Activated CD8-positive, alpha-beta memory T cell treated with anti-CD3 and anti-CD28 coated beads for 36 hours (primary cell): Measurements from ENCODE around the gene CYP2S1. TPM values are rescaled to one million over a fixed set of nuclear protein-coding genes. Genes with fewer than 3 reads are reported as not detected.
"Not testable (repeated sequence)": the region's sequence is repeated elsewhere in the genome, so short reads cannot be mapped to it uniquely, and the experiment has no call there.

Experiments used
- CTCF ChIA-PET: fragments of 350-600 bp; sonication (Branson Sonifier 250); formaldehyde crosslinking; loops from one replicate; lab custom pipeline; 2021; ENCODE audit warnings: antibody characterized with exemption; lab: Charles Lee
- POLR2A ChIA-PET: fragments of 350-600 bp; sonication (Branson Sonifier 250); formaldehyde crosslinking; loops from one replicate; lab custom pipeline; 2021; ENCODE audit warnings: antibody characterized with exemption; lab: Charles Lee
- total RNA-seq, 2 experiments: library from RNA; stranded (reverse); gene quantifications; one replicate each; pipeline ENCODE4 v1.2.3, GENCODE V29; 2021

Gene CYP2S1
- total RNA-seq, 2 experiments from 2014 or later: not detected

DNA sequence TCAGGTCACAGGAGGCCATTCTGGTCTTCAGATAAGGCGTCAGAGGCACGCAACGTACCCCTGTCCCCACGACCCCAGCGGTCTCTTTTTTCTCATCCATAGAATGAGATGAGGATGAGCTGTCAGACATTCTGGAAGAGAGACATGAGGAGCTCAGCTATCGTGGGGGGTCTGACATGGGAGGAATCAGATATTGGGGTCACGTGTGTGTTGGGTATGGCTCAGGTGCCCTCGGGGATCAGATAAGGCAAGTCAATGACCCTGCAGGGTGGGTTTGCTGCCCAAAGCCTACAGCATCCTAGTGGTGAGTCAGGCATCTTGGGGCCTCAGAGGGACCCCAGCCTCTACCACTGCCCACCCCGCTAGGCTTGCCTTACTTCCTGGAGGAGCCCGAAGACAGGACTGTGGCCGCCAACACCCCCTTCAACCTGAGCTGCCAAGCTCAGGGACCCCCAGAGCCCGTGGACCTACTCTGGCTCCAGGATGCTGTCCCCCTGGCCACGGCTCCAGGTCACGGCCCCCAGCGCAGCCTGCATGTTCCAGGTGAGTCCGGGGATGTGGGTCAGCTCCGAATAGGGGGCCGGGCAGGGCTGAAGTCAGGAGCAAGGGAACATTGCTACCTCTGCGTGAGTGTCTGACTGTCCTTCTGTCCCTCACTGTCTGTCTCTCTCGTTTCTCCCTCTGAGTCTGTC, 28.6 kb downstream of the CYP2S1 start:
- ChIA-PET CTCF (interaction anchor here (0.6 to 1.1 kb wide), 2 partner anchors 15 to 1125 kb away, joined by 4 read pairs; no protein-coding TSS in a partner anchor), POLR2A (no interaction called here)

DNA sequence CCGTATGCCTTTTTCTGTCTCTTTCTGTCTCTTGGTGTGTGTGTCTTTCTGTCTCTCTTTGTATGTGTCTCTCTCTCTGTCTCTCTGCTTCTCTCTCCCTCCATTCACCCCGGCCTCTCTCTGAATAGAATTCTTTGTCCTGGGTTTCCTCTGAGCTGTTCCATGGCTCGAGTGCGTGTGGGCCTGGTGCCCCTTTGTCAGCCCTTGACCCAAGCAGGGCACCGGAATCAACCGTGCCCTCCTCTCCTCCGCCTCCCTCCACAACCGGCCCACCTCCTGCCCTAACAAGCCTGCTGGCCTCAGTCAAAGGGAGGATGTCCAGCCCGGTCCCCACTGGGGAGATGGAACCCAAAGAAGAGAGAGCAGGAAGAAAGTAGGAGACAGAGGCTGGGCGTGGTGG, 29.2 kb downstream of the CYP2S1 start:
- CTCF ChIA-PET: no interaction called here
- POLR2A ChIA-PET: no interaction called here

DNA sequence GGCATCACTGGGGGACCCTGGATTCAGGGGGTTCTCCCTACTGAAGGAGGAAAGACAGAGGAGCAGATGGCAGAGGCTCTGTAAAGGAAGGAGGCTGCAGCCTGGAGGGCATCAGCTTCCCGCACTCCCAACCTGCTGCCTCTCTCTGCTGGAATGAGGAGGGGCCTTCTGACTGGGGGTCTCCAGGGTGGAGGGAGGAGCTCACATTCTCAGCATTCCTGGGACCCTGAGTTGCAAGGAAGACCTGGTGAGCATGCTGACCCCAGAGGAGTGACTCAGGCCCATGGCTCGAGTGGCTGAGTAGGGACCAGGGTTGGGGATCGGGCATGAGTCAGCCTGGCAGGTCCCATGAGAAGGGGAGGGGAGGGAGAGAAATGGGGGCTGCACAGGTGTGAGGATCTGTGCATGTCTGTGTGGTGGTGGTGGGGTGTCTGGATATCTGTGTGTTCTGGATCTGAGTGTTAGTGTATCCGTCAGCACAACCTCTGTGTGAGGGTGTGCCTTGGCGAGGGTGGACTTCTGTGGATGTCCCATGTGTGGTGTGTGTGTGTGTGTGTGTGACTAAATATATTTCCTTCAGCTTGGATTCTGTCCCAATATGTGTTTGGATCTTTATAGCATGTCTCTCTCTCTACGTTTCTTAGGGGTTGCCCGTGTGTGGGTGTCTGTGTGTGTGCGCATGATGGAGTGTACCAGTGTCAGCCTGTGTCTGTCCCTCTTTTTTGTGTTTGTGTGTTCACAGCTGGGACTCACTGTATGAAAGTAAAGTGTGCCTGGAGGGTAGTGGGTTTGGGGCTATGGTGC, 30.6 kb downstream of the CYP2S1 start:
- CTCF ChIA-PET: interaction anchor here (0.9 to 1.6 kb wide), 2 partner anchors 19 to 340 kb away, joined by 3 to 4 read pairs; no protein-coding TSS in a partner anchor
- POLR2A ChIA-PET: no interaction called here

DNA sequence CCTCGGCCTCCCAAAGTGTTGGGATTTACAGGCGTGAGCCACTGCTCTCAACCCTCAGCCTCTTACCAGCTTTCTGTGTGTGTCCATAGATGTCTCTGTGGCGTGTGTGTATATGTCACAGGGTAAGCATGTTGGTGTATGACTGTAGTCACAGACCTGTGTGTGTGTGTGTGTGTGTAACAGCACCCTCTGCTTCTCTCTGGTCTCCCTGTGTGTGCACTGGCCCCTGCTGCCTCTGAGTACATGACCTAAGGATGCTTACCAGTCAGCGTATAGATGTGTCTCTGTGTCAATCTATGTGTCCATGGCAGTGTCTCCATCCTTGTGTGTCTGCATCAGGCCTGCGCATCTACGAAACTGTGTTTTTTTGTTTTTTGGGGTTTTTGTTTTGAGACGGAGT, 31.6 kb downstream of the CYP2S1 start:
- ChIA-PET CTCF (interaction anchor here (0.9 to 1.9 kb wide), 4 partner anchors 20 to 339 kb away, joined by 3 to 5 read pairs (median 4); no protein-coding TSS in a partner anchor), POLR2A (no interaction called here)

DNA sequence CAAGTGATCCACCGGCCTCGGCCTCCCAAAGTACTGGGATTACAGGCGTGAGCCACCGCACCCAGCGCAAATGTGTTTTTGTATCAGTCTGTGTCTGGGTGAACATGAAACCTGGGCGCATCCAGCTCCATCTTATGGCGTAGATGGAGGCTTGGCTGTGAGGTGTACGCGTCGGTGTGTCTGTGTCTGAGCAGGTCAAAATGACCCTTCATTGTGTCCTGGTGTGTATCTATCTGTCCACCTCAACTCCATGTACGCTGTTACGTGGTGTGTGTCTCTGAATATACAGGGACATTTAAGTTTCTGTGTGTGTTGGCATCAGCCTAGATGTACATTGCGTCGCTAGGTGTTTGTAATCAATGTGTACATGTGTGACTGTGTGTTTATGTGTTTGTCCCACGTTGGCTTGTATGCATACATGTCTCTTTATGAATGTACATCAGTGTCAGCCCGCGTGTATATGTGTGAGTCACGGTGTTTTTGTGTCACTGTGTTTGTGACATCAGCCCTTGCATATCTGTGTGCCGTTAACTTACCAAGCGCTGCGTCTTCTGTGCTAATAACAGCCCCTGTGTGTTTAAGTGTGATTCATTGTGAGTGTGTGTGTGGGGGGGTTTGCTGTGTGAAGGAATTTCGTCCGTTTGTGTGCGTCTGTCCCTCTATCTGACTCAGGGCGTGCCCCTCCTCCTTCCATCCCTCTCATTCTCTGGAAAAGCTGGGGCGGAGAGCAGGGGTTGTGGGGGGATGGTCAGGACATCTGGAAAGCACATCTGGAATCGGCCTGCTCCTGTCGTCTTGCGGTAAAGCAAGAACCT, 32.4 kb downstream of the CYP2S1 start:
- POLR2A ChIA-PET: interaction anchor here (1.1 to 1.5 kb wide), 2 partner anchors 38 to 83 kb away, joined by 3 to 10 read pairs; partner anchors contain the start of gene HNRNPUL1
- CTCF ChIA-PET: interaction anchor here (1.0 to 1.9 kb wide), 4 partner anchors 22 to 338 kb away, joined by 3 to 5 read pairs (median 4); partner anchors contain the start of gene HNRNPUL1

- ChIA-PET POLR2A (interaction anchor here (1.1 to 1.5 kb wide), 2 partner anchors 38 to 82 kb away, joined by 3 to 10 read pairs; partner anchors contain the start of gene HNRNPUL1), CTCF (interaction anchor here (0.6 to 1.9 kb wide), 3 partner anchors 22 to 105 kb away, joined by 3 to 5 read pairs (median 5); partner anchors contain the start of gene HNRNPUL1)
Measured at GRCh38 chr19:41226053-41226873, 33.2 kb downstream of the CYP2S1 start.

- POLR2A ChIA-PET: interaction anchor here (1.5 kb wide), 1 partner anchor 37 kb away, joined by 10 read pairs; the partner anchor contains the start of gene HNRNPUL1
- CTCF ChIA-PET: interaction anchor here (0.6 to 1.9 kb wide), 3 partner anchors 23 to 104 kb away, joined by 3 to 5 read pairs (median 5); partner anchors contain the start of gene HNRNPUL1
Measured at GRCh38 chr19:41226874-41227390, 33.9 kb downstream of the CYP2S1 start.

DNA sequence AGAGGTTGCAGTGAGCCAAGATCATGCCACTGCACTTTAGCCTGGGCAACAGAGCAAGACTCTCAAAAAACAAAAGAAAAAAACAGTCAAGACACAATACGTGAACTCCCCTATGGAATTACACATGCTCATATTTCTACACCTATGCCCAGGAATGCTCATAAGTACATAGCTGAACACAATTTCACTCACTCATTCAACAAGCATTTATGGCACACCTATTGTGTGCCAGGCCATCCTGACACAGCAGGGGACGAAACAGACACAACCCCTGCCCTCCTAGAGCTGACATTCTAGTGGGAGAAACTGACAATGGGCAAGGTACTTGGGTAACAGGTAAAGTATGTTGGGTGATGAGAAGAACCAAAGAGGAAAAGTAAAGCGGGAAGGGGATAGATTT, 35.5 kb downstream of the CYP2S1 start:
- CTCF ChIA-PET: interaction anchor here (0.6 to 1.2 kb wide), 2 partner anchors 24 to 57 kb away, joined by 3 to 4 read pairs; no protein-coding TSS in a partner anchor

GRCh38 chr19:41229338-41229737, 36.3 kb downstream of the CYP2S1 start:
- CTCF ChIA-PET, POLR2A ChIA-PET: not testable (repeated sequence)

More for the DNA sequence above, 35.5 kb downstream of the CYP2S1 start:
- POLR2A ChIA-PET: no interaction called here

DNA sequence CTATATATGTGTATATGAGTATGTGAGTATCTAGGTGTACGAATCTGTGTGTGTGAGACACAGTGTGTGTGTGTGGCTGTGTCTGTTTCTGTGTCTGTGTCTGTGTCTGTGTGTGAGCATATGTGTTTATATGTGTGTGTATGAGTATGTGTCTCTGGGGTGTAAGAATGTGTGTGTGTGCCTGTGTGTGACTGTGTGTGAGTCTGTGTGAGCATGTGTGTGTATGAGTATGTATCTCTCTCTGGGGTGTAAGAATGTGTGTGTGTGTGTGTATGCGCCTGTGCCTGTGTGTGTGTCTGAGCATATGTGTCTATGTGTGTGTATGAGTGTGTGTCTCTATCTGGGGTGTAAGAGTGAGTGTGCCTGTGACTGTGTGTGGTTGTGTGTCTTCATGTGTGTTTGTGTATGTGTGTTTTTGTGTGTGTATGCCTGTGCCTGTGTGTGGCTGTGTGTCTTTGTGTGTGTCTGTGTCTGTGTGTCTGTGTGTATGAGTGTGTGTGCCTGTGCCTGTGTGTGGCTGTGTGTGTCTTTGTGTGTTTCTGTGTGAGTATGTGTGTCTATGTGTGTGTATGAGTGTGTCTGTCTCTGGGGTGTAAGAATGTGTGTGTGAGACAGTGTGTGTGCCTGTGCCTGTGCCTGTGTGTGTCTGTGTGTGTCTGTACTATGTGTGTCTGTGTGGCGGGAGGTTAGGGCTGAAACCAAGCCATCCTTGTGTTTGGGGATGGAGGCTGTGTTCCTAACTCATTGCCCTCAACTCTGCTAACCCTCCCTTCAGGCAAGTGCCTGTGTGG, 37.2 kb downstream of the CYP2S1 start:
- ChIA-PET CTCF (no interaction called here), POLR2A (no interaction called here)

DNA sequence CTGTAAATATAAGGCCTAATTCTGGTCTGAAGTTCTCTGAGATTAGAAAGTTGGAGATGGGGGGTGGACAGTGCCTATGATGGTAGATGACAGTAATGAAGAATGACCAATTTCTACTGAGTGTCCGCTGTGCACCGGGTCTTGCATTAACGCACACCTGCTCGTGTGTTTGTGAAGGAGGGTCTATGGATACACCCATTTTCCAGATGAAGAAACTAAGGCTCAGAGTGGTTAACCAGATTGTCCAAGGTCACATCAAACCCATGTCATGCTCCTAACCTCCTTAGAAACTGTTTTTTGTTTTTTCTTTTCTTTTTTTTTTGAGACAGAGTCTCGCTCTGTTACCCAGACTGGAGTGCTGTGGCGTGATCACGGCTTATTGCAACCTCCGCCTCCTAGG, 39.7 kb downstream of the CYP2S1 start:
- ChIA-PET CTCF (no interaction called here), POLR2A (no interaction called here)

GRCh38 chr19:41233748-41234240, 40.8 kb downstream of the CYP2S1 start:
- CTCF ChIA-PET: no interaction called here
- POLR2A ChIA-PET: no interaction called here

GRCh38 chr19:41234512-41235168, 41.6 kb downstream of the CYP2S1 start:
- ChIA-PET POLR2A (no interaction called here), CTCF (no interaction called here)

GRCh38 chr19:41235480-41235879, 42.5 kb downstream of the CYP2S1 start:
- POLR2A ChIA-PET: no interaction called here
- CTCF ChIA-PET: no interaction called here

- ChIA-PET POLR2A (no interaction called here), CTCF (interaction anchor here (0.5 kb wide), 1 partner anchor 34 kb away, joined by 4 read pairs; no protein-coding TSS in a partner anchor)
Measured at GRCh38 chr19:41238244-41238643, 45.2 kb downstream of the CYP2S1 start.

GRCh38 chr19:41239363-41239762, 46.3 kb downstream of the CYP2S1 start:
- ChIA-PET POLR2A (no interaction called here), CTCF (no interaction called here)
